ENCODE results near the gene SKA3.
"Not testable (repeated sequence)": the region's sequence is repeated elsewhere in the genome, so short reads cannot be mapped to it uniquely, and the experiment has no call there.

SKA3 gene

DNA sequence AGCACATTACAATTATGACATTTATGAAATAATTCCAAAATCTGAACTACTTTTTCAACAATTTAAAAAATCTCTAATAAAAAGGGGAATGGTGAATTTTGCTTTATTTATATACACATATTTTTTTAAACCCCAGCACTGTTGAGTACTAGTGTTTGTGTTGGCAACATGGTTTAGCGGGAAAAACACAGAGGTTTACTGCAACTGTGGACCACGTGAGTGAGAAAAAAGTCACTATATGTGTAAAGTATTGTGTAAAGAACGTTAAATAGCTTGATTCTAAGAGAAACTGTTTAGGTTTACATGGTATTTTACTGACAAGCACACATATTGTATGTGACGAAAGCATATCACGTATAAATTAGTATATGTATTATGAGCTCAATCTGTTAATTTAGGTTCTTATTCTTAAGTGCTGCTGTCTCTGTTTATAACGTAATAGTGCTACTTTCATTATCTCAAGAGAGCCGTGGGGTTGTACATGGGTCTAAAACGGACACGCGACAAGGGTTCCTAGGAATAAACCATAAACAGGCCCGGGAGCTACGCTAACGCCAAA lies 617 bp downstream of the SKA3 start:
- H3K79me2 ChIP-seq (ENCODE audit: control insufficient read depth, low read length), result peaks cover 77% of the 10 kb centered on the region
- peak overlapping the region; percentile 73 for H3K27ac ChIP-seq (ENCODE audit: low read depth, low read length)
- H4K20me1 ChIP-seq (ENCODE audit: control insufficient read depth, insufficient read depth, low read depth, low read length), result peaks cover 10% of the 10 kb centered on the region; the same call in 1 of the 2 replicates
- H3K9me3 ChIP-seq (ENCODE audit: control insufficient read depth, insufficient read depth, low read length), result no peaks in the 10 kb centered on the region
- H3K4me1 ChIP-seq (ENCODE audit: control insufficient read depth, low read length), result peaks cover 31% of the 10 kb centered on the region
- H3K4me2 ChIP-seq (ENCODE audit: low read length), result peak overlapping the region; percentile 74
- H3K9me2 ChIP-seq (replicated peaks; ENCODE audit: control insufficient read depth, low read length), result no peaks in the 10 kb centered on the region
- peak overlapping the region; percentile 90 for H3K4me3 ChIP-seq (ENCODE audit: low read length)
- TF ChIP-seq, protein P1, sequence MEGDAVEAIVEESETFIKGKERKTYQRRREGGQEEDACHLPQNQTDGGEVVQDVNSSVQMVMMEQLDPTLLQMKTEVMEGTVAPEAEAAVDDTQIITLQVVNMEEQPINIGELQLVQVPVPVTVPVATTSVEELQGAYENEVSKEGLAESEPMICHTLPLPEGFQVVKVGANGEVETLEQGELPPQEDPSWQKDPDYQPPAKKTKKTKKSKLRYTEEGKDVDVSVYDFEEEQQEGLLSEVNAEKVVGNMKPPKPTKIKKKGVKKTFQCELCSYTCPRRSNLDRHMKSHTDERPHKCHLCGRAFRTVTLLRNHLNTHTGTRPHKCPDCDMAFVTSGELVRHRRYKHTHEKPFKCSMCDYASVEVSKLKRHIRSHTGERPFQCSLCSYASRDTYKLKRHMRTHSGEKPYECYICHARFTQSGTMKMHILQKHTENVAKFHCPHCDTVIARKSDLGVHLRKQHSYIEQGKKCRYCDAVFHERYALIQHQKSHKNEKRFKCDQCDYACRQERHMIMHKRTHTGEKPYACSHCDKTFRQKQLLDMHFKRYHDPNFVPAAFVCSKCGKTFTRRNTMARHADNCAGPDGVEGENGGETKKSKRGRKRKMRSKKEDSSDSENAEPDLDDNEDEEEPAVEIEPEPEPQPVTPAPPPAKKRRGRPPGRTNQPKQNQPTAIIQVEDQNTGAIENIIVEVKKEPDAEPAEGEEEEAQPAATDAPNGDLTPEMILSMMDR (IDR thresholded peaks at IDR 0.05; ENCODE audit: low read depth, low read length, poor library complexity, severe bottlenecking), result no peak
- no peak for TF ChIP-seq EZH2phosphoT487 (IDR thresholded peaks at IDR 0.05; ENCODE audit: borderline replicate concordance, low read length)
- no peaks in the 10 kb centered on the region for H3K27me3 ChIP-seq (ENCODE audit: control insufficient read depth, low read length)
- H3F3A ChIP-seq (ENCODE audit: control insufficient read depth, insufficient read depth), result peaks cover 13% of the 10 kb centered on the region
- peaks cover 54% of the 10 kb centered on the region for H3K36me3 ChIP-seq (ENCODE audit: control insufficient read depth, low read length)

DNA sequence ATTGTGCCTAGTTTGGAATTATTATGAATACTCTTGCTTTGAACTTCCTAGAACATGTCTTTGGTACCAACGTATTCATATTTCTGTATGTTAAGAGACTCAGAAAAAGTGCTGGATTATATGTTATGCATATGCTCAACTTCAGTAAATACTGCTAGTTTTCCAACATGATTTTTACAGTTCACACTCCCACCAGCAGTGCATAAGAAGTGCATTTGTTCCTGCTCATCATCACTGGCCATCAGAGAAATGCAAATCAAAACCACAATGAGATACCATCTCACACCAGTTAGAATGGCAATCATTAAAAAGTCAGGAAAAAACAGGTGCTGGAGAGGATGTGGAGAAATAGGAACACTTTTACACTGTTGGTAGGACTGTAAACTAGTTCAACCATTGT lies 2.6 kb downstream of the SKA3 start:
- not testable (repeated sequence) for H3K9me2 ChIP-seq (replicated peaks; ENCODE audit: control insufficient read depth, low read length); H3F3A ChIP-seq (ENCODE audit: control insufficient read depth, insufficient read depth); H3K9me3 ChIP-seq (ENCODE audit: control insufficient read depth, insufficient read depth, low read length); H4K20me1 ChIP-seq (ENCODE audit: control insufficient read depth, insufficient read depth, low read depth, low read length); H3K27me3 ChIP-seq (ENCODE audit: control insufficient read depth, low read length); H3K27ac ChIP-seq (ENCODE audit: low read depth, low read length); H3K4me3 ChIP-seq (ENCODE audit: low read length)
- Histone ChIP-seq H3K4me2 (ENCODE audit: low read length) (peak overlapping the region; percentile 28; the same call in 1 of the 2 replicates), H3K4me1 (ENCODE audit: control insufficient read depth, low read length) (peaks cover 28% of the 10 kb centered on the region), H3K36me3 (ENCODE audit: control insufficient read depth, low read length) (peaks cover 67% of the 10 kb centered on the region), H3K79me2 (ENCODE audit: control insufficient read depth, low read length) (peaks cover 88% of the 10 kb centered on the region)

DNA sequence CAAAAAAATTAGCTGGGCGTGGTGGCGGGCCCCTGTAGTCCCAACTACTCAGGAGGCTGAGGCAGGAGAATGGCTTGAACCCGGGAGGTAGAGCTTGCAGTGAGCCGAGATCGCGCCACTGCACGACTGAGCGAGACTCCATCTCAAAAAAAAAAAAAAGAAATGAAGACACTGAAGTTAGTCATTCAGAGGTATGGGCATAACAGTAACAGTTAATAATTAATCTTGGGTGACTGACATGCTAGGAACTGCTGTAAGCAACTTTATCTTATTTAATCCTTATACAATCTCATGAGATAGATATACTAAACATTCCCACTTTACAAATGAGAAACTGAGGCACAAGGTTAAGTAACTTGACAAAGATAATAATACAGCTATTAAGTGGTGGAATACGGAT lies 4.9 kb downstream of the SKA3 start:
- H3K27me3 ChIP-seq (ENCODE audit: control insufficient read depth, low read length), result no peaks in the 10 kb centered on the region
- H3K4me1 ChIP-seq (ENCODE audit: control insufficient read depth, low read length), result peaks cover 15% of the 10 kb centered on the region
- H3K9me2 ChIP-seq (replicated peaks; ENCODE audit: control insufficient read depth, low read length), result no peaks in the 10 kb centered on the region
- no peak overlapping the region for H3K4me2 ChIP-seq (ENCODE audit: low read length)
- no peak overlapping the region for H3K27ac ChIP-seq (ENCODE audit: low read depth, low read length)
- peaks cover 3% of the 10 kb centered on the region; the same call in 1 of the 2 replicates for H3F3A ChIP-seq (ENCODE audit: control insufficient read depth, insufficient read depth)
- no peak overlapping the region for H3K4me3 ChIP-seq (ENCODE audit: low read length)
- H3K79me2 ChIP-seq (ENCODE audit: control insufficient read depth, low read length), result peaks cover 79% of the 10 kb centered on the region
- H4K20me1 ChIP-seq (ENCODE audit: control insufficient read depth, insufficient read depth, low read depth, low read length), result peaks cover 10% of the 10 kb centered on the region; the same call in 1 of the 2 replicates
- H3K9me3 ChIP-seq (ENCODE audit: control insufficient read depth, insufficient read depth, low read length), result no peaks in the 10 kb centered on the region
- peaks cover 64% of the 10 kb centered on the region for H3K36me3 ChIP-seq (ENCODE audit: control insufficient read depth, low read length)
- TF ChIP-seq EZH2phosphoT487 (IDR thresholded peaks at IDR 0.05; ENCODE audit: borderline replicate concordance, low read length), result no peak
- TF ChIP-seq, protein P1 (IDR thresholded peaks at IDR 0.05; ENCODE audit: low read depth, low read length, poor library complexity, severe bottlenecking), result no peak

DNA sequence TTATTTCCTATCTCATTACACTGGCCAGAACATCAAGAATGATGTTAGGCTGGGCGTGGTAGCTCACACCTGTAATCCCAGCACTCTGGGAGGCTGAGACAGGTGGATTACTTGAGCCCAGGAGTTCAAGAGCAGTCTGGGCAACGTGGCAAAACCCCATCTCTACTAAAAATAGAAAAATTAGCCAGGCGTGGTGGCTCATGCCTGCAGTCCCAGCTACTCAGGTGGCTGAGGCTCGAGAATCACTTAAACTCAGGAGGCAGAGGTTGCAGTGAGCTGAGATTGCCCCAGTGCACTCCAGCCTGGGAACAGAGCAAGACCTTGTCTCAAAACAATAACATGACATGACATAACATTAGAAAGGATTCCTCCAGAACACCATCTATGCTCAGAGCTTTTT lies 10.7 kb downstream of the SKA3 start:
- not testable (repeated sequence) for H4K20me1 ChIP-seq (ENCODE audit: control insufficient read depth, insufficient read depth, low read depth, low read length); H3K9me2 ChIP-seq (replicated peaks; ENCODE audit: control insufficient read depth, low read length); H3K4me1 ChIP-seq (ENCODE audit: control insufficient read depth, low read length); H3K4me2 ChIP-seq (ENCODE audit: low read length); H3F3A ChIP-seq (ENCODE audit: control insufficient read depth, insufficient read depth); H3K27ac ChIP-seq (ENCODE audit: low read depth, low read length); H3K9me3 ChIP-seq (ENCODE audit: control insufficient read depth, insufficient read depth, low read length); H3K27me3 ChIP-seq (ENCODE audit: control insufficient read depth, low read length); H3K4me3 ChIP-seq (ENCODE audit: low read length)
- peaks cover 24% of the 10 kb centered on the region for H3K79me2 ChIP-seq (ENCODE audit: control insufficient read depth, low read length)
- H3K36me3 ChIP-seq (ENCODE audit: control insufficient read depth, low read length), result peaks cover 76% of the 10 kb centered on the region

Measured in DOHH2 (cell line).